Fibroblast of gingiva (primary cell): ENCODE results near the gene MARVELD3.
A peak's percentile ranks its signal among the peaks of the same experiment; 100 is the strongest.
"Not testable (repeated sequence)": the region's sequence is repeated elsewhere in the genome, so short reads cannot be mapped to it uniquely, and the experiment has no call there.

Source experiments
- DNase-seq: peaks from one replicate; pipeline ENCODE4 v3.0.0-alpha.2; 2011; ENCODE audit warnings: low read depth

Gene MARVELD3

GRCh38 chr16:71626018-71626857 lies at the start of gene MARVELD3:
TSS of gene MARVELD3 (plus strand) at chr16:71626184. CDS start at chr16:71626230, 46 bp downstream.
- DNase-seq: no peak

GRCh38 chr16:71576971-71577370 lies 49.0 kb upstream of the MARVELD3 start, which contains the start of gene TAT:
TSS of gene TAT (minus strand) at chr16:71577092. CDS start at chr16:71576415, 677 bp downstream.
- DNase-seq: no peak

- not testable (repeated sequence) for DNase-seq
These were observed 43.5 kb upstream of the MARVELD3 start for GRCh38 chr16:71582553-71582848.

- no peak for DNase-seq
These were observed 41.3 kb upstream of the MARVELD3 start for GRCh38 chr16:71584543-71585317.

GRCh38 chr16:71585318-71585703 lies 40.7 kb upstream of the MARVELD3 start:
- DNase-seq: no peak

- DNase-seq: not testable (repeated sequence)
These were observed 36.6 kb upstream of the MARVELD3 start for GRCh38 chr16:71589334-71589733.

GRCh38 chr16:71590071-71590470 lies 35.9 kb upstream of the MARVELD3 start:
- not testable (repeated sequence) for DNase-seq

GRCh38 chr16:71590584-71590983 lies 35.4 kb upstream of the MARVELD3 start:
- no peak for DNase-seq

- no peak for DNase-seq
These were observed 34.1 kb upstream of the MARVELD3 start for GRCh38 chr16:71591917-71592316.

- no peak for DNase-seq
These were observed 32.7 kb upstream of the MARVELD3 start for GRCh38 chr16:71593048-71593999.

GRCh38 chr16:71594000-71594646 lies 31.9 kb upstream of the MARVELD3 start:
- DNase-seq: no peak

GRCh38 chr16:71595340-71595826 lies 30.6 kb upstream of the MARVELD3 start:
- DNase-seq: not testable (repeated sequence)

- not testable (repeated sequence) for DNase-seq
These were observed 27.6 kb upstream of the MARVELD3 start for GRCh38 chr16:71598426-71598825.

- DNase-seq: no peak
These were observed 25.2 kb upstream of the MARVELD3 start for GRCh38 chr16:71600822-71601221.

- no peak for DNase-seq
These were observed 16.9 kb upstream of the MARVELD3 start for GRCh38 chr16:71609066-71609465.

- no peak for DNase-seq
These were observed 15.5 kb upstream of the MARVELD3 start for GRCh38 chr16:71610447-71610846.

GRCh38 chr16:71610936-71611871 lies 14.8 kb upstream of the MARVELD3 start:
- peak; percentile 18 for DNase-seq

- not testable (repeated sequence) for DNase-seq
These were observed 11.0 kb upstream of the MARVELD3 start for GRCh38 chr16:71614956-71615355.

GRCh38 chr16:71618429-71618828 lies 7.6 kb upstream of the MARVELD3 start:
- DNase-seq: no peak

- DNase-seq: no peak
These were observed 3.9 kb upstream of the MARVELD3 start for GRCh38 chr16:71622088-71622487.
